Epithelial cell of proximal tubule (primary cell): ENCODE results near the gene ACSF2. TPM values are rescaled to one million over a fixed set of nuclear protein-coding genes. Genes with fewer than 3 reads are reported as not detected.

ENCODE experiments used
- DNase-seq: peaks from one replicate; pipeline ENCODE4 v3.0.0-alpha.2; 2011; ENCODE audit warnings: low read depth
- H3K4me3 ChIP-seq: 2 replicates; pipeline ENCODE4 v1.5.1; 2011; ENCODE audit warnings: low read depth, mild to moderate bottlenecking, low read length
- total RNA-seq: library from RNA; depleted of rRNA; stranded (reverse); fragments of >200 nt; gene quantifications from 2 replicates; pipeline ENCODE4 v1.2.3, GENCODE V29; 2015
- TF ChIP-seq, protein P1 (sequence below): conservative IDR thresholded peaks from 2 replicates; pipeline ENCODE4 v1.5.1; 2012; ENCODE audit warnings: low read depth, mild to moderate bottlenecking, low read length

The ACSF2 gene
- total RNA-seq, 1 donor from 2014 or later = 32.6 TPM

- H3K4me3 ChIP-seq = no peak overlapping the region
- TF ChIP-seq, protein P1, sequence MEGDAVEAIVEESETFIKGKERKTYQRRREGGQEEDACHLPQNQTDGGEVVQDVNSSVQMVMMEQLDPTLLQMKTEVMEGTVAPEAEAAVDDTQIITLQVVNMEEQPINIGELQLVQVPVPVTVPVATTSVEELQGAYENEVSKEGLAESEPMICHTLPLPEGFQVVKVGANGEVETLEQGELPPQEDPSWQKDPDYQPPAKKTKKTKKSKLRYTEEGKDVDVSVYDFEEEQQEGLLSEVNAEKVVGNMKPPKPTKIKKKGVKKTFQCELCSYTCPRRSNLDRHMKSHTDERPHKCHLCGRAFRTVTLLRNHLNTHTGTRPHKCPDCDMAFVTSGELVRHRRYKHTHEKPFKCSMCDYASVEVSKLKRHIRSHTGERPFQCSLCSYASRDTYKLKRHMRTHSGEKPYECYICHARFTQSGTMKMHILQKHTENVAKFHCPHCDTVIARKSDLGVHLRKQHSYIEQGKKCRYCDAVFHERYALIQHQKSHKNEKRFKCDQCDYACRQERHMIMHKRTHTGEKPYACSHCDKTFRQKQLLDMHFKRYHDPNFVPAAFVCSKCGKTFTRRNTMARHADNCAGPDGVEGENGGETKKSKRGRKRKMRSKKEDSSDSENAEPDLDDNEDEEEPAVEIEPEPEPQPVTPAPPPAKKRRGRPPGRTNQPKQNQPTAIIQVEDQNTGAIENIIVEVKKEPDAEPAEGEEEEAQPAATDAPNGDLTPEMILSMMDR = no peak
- no peak for DNase-seq
Observed at GRCh38 chr17:50488880-50489279, 62.9 kb downstream of the ACSF2 start.

DNA sequence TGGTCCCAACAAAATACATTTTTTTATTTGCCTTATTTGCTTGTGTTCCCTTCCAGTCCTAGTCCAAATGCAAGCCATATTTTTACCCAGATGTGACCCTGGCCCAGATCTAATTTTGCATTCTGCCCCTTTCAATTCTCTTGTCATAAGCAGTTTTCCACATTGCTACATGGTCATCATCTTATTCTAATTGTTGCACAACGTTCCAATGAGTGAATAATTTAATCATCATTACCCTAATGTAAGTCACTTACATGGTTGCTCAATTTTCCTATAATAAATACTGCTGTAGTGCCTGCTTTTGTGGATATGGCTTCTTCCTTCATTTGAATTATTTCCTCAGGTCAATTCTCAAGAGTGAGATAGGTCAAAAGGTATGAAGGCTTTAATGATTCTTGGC lies 65.5 kb downstream of the ACSF2 start:
- TF ChIP-seq, protein P1 = no peak
- DNase-seq = no peak
- no peak overlapping the region for H3K4me3 ChIP-seq

DNA sequence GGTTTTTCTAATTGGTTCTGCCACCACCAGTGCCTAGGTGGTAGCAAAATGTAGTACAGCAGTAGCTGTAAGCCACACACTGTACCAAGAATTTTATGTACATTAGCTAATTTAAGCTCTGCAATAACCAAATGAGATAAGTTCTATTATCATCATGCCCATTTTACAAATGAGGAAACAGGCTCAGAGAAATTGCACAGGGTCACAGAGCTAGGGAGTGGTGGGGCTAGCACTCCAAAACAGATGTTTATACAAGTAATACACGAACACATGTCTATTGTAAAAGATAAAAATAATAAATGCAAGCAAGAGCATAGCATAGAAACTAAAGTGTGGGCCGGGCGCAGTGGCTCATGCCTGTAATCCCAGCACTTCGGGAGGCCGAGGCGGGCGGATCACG lies 66.2 kb downstream of the ACSF2 start:
- TF ChIP-seq, protein P1 = no peak
- no peak for DNase-seq
- no peak overlapping the region for H3K4me3 ChIP-seq

- no peak for DNase-seq
- H3K4me3 ChIP-seq = no peak overlapping the region
- TF ChIP-seq, protein P1 = no peak
Observed at GRCh38 chr17:50493744-50494143, 67.7 kb downstream of the ACSF2 start.

DNA sequence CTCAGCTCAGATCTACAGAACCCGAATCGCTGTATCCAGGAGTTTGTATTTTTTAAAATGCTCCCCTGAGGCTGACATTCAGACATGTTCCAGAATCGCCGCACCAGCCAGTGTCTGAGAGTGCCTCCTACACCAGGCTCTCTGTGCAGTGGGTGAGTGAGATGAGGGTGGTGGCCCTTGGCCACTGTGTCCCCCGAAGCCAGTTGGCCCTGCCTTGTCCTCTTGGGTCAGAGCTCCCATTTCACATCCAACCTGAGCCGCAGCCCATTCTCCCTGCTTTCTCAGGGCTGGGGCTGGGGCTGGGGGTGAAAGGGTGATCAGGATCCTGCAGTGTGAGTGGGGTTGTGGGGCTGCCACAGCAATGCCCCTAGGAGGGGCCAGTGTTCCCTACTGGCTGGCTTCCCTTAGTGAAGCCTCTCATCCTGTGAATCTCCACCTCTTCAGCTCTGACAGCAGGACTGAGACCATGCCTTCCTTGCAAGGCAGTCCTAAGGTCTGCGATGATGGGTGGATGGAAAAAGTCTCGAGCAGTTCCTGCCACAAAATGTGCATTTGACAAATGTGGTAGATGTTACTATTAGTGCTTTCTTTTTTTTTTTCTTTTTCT lies 69.3 kb downstream of the ACSF2 start:
- no peak for DNase-seq
- no peak overlapping the region for H3K4me3 ChIP-seq
- TF ChIP-seq, protein P1 = no peak

DNA sequence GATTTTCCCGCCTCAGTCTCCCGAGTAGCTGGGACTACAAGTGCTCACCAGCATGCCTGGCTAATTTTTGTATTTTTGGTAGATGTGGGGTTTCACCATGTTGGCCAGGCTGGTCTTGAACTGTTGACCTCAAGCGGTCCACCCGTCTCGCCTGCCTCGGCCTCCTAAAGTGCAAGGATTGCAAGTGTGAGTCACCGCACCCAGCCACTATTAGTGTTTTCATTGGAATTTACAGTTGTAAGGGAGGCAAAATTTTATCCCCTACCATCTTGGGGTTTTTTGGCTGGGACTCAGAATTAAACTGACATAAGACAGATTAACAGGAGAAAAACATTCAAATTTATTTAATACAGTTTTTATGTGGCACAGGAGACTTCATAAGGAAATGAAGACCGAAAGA lies 69.9 kb downstream of the ACSF2 start:
- TF ChIP-seq, protein P1 = no peak
- H3K4me3 ChIP-seq = no peak overlapping the region
- no peak for DNase-seq

GRCh38 chr17:50498021-50498874 lies 72.2 kb downstream of the ACSF2 start:
- DNase-seq = no peak
- no peak overlapping the region for H3K4me3 ChIP-seq
- TF ChIP-seq, protein P1 = no peak
